BJ (cell line): ENCODE measurements around the gene PPP2R2D. TPM values are rescaled to one million over a fixed set of nuclear protein-coding genes. Genes with fewer than 3 reads are reported as not detected.
"Not testable (repeated sequence)": the region's sequence is repeated elsewhere in the genome, so short reads cannot be mapped to it uniquely, and the experiment has no call there.

Experiments used
- CTCF ChIA-PET: fragments of 350-600 bp; formaldehyde crosslinking; extraction: SDS; loops from one replicate; lab custom pipeline; 2021; ENCODE audit warnings: antibody characterized with exemption, inconsistent platforms; lab: Yijun Ruan, JAX
- POLR2A ChIA-PET: fragments of 300-600 bp; sonication (Branson Sonifier 250); formaldehyde crosslinking; extraction: SDS; loops from one replicate; lab custom pipeline; 2021; ENCODE audit warnings: antibody characterized with exemption; lab: Charles Lee
- DNase-seq: peaks from one replicate; pipeline ENCODE4 v3.0.0-alpha.2; 2011; ENCODE audit warnings: low read depth
- H3K27me3 ChIP-seq: 2 replicates; pipeline ENCODE4 v1.6.0; 2011; ENCODE audit warnings: low read length; ENCODE audit not compliant: control insufficient read depth, insufficient read depth
- H3K36me3 ChIP-seq: 2 replicates; pipeline ENCODE4 v1.5.1; 2011; ENCODE audit warnings: low read length; ENCODE audit not compliant: control insufficient read depth, insufficient read depth
- H3K4me3 ChIP-seq: 2 replicates; pipeline ENCODE4 v1.5.1; 2011; ENCODE audit warnings: low read depth, mild to moderate bottlenecking, control low read depth, low read length
- polyA plus RNA-seq: library from polyadenylated mRNA; depleted of rRNA; stranded (reverse); fragments of >200 nt; gene quantifications from 2 replicates; pipeline ENCODE4 v1.2.3, GENCODE V29; 2011
- TF ChIP-seq, protein P1 (sequence below): IDR thresholded peaks from 2 replicates; pipeline ENCODE4 v1.5.1; 2011; ENCODE audit warnings: low read depth, mild to moderate bottlenecking, control low read depth, inconsistent platforms, low read length, moderate library complexity; ENCODE audit not compliant: insufficient read depth

The PPP2R2D gene
- polyA plus RNA-seq, 1 experiment: 31.2 TPM

DNA sequence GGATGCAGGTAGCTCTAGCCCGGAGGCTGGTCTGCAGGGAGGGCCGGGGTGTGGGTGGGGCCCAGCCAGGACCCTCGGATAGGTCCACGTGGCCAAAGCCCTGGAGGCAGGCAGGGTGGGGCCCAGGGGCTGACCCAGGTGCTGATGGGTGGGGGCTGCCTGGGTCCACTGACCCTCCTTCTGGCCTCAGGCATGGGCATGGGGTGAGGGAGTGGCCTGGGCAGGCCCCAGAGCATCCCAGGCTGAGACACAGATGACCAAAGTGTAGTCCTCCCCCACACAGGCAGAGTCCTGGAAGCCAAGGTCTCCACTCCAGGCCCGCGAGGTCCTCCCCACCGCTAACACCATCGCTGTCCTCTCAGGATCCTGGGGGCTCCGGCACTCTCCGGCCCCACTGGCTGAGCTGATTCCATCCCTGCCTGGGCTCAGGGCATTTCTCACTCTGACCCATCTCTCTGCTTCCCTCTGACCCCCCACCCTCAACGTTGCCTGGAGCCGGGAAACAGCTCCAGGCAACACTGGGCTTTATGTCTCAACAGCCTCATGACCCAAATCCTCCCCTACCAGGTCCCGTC, 20.7 kb upstream of the PPP2R2D start:
- DNase-seq: no peak
- Histone ChIP-seq H3K36me3 (no peaks in the 10 kb centered on the region), H3K27me3 (no peaks in the 10 kb centered on the region), H3K4me3 (no peak overlapping the region)
- ChIA-PET CTCF (interaction anchor here (0.6 to 2.8 kb wide), 2 partner anchors 143 to 276 kb away, joined by 4 to 11 read pairs; no protein-coding TSS in a partner anchor), POLR2A (no interaction called here)
- TF ChIP-seq, protein P1, sequence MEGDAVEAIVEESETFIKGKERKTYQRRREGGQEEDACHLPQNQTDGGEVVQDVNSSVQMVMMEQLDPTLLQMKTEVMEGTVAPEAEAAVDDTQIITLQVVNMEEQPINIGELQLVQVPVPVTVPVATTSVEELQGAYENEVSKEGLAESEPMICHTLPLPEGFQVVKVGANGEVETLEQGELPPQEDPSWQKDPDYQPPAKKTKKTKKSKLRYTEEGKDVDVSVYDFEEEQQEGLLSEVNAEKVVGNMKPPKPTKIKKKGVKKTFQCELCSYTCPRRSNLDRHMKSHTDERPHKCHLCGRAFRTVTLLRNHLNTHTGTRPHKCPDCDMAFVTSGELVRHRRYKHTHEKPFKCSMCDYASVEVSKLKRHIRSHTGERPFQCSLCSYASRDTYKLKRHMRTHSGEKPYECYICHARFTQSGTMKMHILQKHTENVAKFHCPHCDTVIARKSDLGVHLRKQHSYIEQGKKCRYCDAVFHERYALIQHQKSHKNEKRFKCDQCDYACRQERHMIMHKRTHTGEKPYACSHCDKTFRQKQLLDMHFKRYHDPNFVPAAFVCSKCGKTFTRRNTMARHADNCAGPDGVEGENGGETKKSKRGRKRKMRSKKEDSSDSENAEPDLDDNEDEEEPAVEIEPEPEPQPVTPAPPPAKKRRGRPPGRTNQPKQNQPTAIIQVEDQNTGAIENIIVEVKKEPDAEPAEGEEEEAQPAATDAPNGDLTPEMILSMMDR: no peak

DNA sequence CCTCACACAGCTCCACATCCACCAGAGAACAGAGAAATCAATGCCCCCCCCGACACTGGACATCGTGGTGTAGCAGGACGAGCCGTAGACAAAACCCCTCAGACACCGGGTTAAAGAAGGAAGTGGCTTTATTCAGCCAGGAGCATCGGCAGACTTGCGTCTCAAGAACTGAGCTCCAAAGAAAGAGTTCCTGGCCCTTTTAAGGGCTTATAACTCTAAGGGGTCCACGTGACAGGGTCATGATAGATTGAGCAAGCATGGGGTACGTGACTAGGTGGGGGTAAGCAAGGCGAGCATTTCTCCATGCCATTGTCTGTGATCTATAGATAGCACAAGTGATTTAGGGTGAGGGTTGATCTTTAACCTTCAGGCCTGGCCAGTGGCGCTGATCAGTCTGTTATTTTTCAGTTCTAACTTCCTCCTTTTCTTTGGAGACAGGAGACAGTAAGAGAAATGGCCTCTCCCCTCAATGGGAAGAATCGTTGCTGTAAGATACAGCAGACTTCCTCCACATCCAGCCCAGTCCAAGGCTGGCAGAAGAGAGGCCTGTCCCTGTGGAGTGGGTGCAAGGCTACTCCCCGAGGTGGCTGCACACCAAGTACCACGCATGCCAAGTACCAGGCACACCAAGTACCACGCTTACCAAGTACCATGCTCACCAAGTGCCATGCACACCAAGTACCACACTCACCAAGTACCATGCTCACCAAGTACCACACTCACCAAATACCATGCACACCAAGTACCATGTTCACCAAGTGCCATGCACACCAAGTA, 19.5 kb upstream of the PPP2R2D start:
- no peak overlapping the region for H3K4me3 ChIP-seq
- no peaks in the 10 kb centered on the region for H3K36me3 ChIP-seq
- no peaks in the 10 kb centered on the region for H3K27me3 ChIP-seq
- DNase-seq: no peak
- TF ChIP-seq, protein P1: no peak
- POLR2A ChIA-PET: no interaction called here
- CTCF ChIA-PET: interaction anchor here (2.8 kb wide), 1 partner anchor 142 kb away, joined by 11 read pairs; no protein-coding TSS in a partner anchor

DNA sequence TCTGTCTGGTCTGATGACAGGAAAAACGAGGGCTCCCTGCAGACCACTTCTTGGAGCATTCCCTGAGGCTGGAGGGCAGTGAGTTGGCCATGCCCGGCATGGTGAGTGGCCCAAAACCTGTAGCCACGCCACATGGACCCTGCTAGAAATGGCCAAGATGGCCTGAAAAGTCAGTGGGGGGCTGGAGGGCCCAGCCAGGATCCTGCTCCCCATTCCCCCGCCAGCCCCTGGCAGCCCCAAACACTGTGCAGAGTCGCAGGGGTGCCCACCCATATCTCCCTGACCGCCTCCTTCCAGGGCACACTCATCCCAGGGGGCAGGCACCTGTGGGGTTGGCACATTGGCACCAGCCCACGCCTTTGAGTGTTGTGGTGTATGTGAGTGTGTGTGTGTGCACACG, 18.7 kb upstream of the PPP2R2D start:
- CTCF ChIA-PET: no interaction called here
- Histone ChIP-seq H3K27me3 (no peaks in the 10 kb centered on the region), H3K4me3 (no peak overlapping the region), H3K36me3 (no peaks in the 10 kb centered on the region)
- TF ChIP-seq, protein P1: no peak
- no peak for DNase-seq
- POLR2A ChIA-PET: no interaction called here

DNA sequence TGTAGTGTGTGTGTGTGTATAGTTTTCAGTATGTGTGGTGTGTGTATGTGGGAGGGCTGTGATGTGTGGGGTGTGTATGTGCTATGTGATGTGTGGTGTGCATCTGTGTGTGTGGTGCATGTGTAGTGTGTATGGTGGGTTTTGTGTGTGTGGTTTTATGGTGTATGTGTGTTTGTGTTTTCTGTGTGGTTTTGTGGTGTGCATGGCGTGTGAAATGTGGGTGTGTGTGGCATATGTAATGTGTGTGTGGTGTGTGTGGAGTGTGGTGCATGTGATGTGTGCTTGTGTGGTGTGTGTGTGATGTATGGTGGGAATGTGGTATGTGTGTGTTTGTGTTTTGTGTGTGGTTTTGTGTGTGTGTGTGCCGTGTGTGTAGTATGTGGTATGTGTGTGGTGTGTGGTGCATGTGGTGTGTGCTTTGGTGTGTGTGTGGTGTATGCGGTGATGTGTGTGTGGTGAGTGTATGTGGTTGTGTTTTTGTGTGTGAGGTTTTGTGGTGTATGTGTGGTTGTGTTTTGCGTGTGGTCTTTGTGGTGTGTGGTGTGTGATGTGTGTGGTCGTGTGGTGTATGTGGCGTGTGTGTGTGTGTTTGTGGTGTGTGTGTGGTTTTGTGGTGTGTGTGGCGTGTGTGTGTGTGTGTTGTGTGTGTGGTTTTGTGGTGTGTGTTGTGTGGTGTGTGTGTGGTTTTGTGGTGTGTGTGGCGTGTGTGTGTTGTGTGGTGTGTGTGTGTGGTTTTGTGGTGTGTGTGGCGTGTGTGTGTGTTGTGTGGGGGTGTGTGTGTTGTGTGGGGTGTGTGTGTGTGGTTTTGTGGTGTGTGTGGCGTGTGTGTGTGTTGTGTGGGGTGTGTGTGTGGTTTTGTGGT, 18.0 kb upstream of the PPP2R2D start:
- H3K27me3 ChIP-seq: no peaks in the 10 kb centered on the region
- CTCF ChIA-PET: interaction anchor here (1.3 kb wide), 1 partner anchor 140 kb away, joined by 13 read pairs; no protein-coding TSS in a partner anchor
- no peak for DNase-seq
- H3K36me3 ChIP-seq: no peaks in the 10 kb centered on the region
- no peak overlapping the region for H3K4me3 ChIP-seq
- POLR2A ChIA-PET: no interaction called here
- TF ChIP-seq, protein P1: no peak

DNA sequence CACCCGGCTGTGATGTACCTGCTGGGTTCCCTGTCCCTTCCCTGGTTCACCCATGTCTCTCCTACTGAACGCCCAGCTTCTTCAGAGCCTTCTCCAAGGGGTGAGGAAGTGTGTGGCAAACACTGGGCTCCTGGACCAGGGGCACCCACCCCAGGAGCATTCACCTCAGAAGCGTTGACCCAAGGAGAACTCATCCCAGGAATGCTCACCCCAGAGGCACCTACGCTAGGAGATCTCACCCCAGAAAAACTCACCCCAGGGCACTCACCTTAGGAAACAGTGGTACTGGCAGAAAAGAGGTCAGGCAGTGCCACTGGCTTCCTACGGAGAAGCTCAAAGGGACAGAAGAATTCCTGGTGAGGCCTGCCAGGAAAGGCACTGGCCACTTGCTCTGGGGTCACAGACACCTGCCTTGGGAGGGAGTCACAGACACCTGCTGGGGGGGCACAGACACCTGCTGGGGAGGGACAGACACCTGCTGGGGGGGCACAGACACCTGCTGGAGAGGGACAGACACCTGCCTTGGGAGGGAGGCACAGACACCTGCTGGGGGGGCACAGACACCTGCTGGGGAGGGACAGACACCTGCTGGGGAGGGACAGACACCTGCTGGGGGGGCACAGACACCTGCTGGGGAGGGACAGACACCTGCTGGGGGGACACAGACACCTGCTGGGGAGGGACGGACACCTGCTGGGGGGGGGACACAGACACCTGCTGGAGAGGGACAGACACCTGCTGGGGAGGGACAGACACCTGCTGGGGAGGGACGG, 17.0 kb upstream of the PPP2R2D start:
- H3K36me3 ChIP-seq, H3K4me3 ChIP-seq, POLR2A ChIA-PET, DNase-seq, H3K27me3 ChIP-seq: not testable (repeated sequence)
- CTCF ChIA-PET: interaction anchor here (0.7 to 1.3 kb wide), 2 partner anchors 139 to 141 kb away, joined by 3 to 13 read pairs; no protein-coding TSS in a partner anchor
